ENCODE results near the gene LRRN1.
A peak's percentile ranks its signal among the peaks of the same experiment; 100 is the strongest.

LRRN1 gene

DNA sequence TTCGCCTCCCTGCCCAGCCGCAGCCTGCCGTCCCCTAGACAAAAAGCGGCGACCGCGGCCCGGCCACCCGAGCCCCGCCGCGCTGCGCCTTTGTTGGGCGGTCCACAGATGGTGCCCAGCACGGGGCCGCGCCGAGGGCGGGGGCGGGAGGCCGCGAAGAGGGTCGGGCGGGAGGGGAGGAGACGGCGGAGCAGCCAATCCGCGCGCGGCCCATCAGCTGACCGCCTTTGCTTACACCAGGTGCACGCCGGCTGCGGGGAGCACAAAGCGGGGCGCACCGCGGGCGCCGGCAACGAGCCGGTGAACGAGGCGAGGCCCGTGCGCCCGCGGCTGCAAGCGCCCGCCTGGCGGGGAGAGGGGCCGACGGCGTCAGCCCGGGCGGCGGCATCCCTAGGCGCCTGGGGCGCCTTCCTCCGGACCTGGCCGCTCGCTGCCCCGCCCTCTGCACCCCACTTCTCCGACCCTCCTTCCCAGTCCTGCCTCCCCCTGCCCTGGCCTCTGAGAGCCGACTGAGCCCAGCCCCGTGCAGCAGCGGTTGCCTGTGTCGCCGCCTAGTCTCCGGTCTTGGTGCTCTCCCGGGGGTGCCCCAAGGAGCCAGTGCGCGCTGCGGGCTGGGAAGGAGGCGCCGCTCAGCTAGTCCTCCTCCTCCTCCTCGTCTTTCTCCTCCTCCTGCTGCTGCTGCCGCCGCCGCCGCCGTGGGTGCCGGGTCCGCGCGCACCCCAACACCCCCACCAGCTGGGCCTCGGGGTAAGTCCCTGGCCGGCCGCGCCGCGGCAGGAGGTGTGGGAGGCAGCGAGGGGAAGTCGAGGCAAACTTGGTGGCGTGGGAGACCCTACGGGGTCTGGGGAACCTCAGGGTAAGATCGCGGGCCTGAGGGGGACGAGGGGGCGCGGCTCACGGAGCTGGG is at the start of gene LRRN1:
Gene LRRN1, plus strand, starts transcription at position 259 of the 907 bp plus-strand sequence. CDS start 45,211 bp downstream, outside the sequence.
- peak; percentile 24 for DNase-seq (ENCODE audit: low spot score)

DNA sequence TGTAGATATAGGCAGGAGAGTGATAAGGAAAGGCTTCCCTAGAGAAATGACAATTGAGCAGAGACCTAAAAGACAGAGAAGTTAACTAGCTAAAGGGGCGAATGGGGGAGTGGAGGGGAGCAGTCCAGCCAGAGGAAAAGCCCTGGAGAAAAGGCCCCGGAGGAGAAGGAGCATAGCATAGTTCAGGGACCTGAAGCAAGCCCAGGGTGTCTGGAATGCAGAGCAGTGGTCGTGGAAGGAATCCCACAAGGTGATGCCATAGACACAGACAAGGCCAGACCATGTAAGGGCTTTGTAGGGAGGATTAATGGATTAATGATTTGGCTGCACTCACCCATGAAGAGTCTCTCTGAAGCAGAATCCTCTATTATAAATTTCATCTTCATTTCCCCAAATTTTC is 45.8 kb upstream of the LRRN1 start:
- DNase-seq (ENCODE audit: low spot score), result no peak

GRCh38 chr3:3765661-3766060 is 33.6 kb upstream of the LRRN1 start:
- no peak for DNase-seq (ENCODE audit: low spot score)

- no peak for DNase-seq (ENCODE audit: low spot score)
Measured at GRCh38 chr3:3766140-3766539, 33.1 kb upstream of the LRRN1 start.

GRCh38 chr3:3771094-3771493 is 28.1 kb upstream of the LRRN1 start:
- no peak for DNase-seq (ENCODE audit: low spot score)

GRCh38 chr3:3771567-3771966 is 27.7 kb upstream of the LRRN1 start:
- no peak for DNase-seq (ENCODE audit: low spot score)

- DNase-seq (ENCODE audit: low spot score), result no peak
Measured at GRCh38 chr3:3772338-3772737, 26.9 kb upstream of the LRRN1 start.

GRCh38 chr3:3772920-3773319 is 26.3 kb upstream of the LRRN1 start:
- DNase-seq (ENCODE audit: low spot score), result no peak

DNA sequence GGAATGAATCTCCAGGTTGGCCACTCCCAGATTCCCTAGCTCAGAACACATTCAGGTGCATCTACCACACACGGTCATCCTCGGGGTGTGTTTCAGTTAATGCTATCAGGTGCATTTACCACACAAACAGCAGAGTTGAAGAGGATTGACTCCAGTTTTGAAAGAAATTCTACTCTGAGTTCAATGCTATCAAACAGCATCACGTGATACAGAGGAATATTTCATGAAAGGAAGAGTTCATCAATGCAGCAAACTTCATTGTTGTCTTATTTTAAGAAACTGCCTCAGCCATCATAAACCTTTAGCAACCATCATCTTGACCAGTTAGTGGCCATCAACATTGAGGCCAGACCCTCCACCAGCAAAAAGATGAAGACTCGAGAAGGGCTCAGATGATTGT is 22.6 kb upstream of the LRRN1 start:
- DNase-seq (ENCODE audit: low spot score), result no peak

DNA sequence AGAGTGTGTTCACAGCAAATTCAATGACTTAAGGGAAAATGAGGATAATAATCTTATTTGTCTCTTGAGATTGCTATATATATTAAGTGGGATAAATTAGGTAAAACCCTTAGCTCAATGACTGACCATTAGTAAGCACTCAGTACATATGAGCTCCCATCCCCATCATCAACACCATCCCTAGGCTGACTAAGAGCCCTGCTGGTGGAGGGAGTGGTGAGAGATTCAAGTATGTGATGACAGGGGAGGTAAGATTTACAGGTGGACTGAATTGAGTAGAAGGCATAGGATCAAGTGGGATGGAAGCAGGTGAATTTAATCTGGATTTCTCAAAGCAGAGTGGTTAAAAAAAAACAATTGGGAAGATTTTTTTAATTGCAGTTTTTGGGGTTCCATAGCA is 21.0 kb upstream of the LRRN1 start:
- DNase-seq (ENCODE audit: low spot score), result no peak

DNA sequence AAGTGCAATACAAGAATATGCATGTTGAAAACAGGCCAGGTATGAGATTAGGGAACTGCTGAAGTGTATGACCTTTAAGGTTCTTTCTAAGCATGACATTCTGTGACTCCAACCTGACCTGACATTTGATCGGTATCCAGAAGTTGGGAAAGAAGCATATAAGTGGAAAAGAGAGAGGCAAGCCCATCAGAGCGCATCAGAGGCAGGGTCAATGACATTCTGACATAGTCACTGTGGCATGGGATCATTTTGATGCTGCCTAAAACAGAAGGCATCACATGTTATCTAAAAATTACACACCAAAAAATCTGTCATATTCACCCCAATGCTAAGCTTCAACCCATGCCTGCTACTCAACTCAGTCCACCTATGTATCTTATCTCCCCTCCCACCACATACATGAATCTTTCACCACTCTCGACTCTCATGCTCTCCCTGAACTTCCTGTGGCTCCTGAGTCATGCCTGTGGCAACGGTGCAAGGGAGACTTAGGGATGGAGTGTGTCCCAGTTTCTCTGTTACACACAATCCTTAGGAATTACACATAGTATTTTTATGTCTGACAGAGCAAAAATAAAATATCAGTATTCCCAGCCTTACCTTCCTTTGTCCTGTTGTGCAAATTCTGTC is 20.5 kb upstream of the LRRN1 start:
- no peak for DNase-seq (ENCODE audit: low spot score)

- no peak for DNase-seq (ENCODE audit: low spot score)
Measured at GRCh38 chr3:3782457-3782856, 16.8 kb upstream of the LRRN1 start.

- no peak for DNase-seq (ENCODE audit: low spot score)
Measured at GRCh38 chr3:3783210-3783609, 16.0 kb upstream of the LRRN1 start.

GRCh38 chr3:3783696-3784095 is 15.5 kb upstream of the LRRN1 start:
- no peak for DNase-seq (ENCODE audit: low spot score)

- no peak for DNase-seq (ENCODE audit: low spot score)
Measured at GRCh38 chr3:3792391-3792790, 6.8 kb upstream of the LRRN1 start.

- peak; percentile 10 for DNase-seq (ENCODE audit: low spot score)
Measured at GRCh38 chr3:3798631-3799113, 559 bp upstream of the LRRN1 start.

DNA sequence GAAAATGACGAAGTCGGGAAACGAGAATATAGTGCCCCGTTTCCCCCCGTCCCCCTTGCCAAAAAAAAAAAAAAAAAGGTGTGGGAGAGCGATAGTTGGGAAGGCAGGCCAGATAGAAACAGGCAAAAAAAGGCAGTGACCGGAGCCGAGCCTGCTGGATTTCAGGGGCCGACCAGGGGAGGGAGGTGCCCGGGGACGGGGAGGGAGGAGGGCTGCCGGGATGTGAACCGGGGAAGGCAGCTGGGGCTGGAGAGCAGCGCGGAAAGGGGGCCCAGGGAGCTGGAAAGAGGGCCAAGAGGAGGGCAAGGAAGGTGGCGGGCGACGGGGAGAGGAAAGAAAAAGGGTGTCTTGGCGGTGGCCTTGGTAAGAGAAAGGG is 837 bp downstream of the LRRN1 start:
- DNase-seq (ENCODE audit: low spot score), result no peak

- DNase-seq (ENCODE audit: low spot score), result no peak
Measured at GRCh38 chr3:3800685-3801493, 1.7 kb downstream of the LRRN1 start.

DNA sequence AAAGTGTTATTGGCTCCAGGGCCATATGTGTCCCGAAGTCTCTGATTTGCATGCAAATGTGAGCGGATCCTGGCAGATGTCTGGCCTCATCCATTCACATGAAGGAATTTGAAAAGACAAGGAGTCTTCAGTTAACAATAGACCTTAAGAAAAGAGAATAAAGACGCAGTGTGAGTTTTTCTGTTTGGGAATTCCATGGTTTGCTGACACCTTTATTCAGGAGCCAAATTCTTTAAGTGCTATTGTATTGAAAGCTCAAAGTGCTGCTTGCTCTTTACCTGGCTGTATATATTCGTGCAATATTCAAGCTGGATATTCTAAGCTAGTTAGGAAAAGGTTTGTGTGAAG is 2.2 kb downstream of the LRRN1 start:
- no peak for DNase-seq (ENCODE audit: low spot score)

DNA sequence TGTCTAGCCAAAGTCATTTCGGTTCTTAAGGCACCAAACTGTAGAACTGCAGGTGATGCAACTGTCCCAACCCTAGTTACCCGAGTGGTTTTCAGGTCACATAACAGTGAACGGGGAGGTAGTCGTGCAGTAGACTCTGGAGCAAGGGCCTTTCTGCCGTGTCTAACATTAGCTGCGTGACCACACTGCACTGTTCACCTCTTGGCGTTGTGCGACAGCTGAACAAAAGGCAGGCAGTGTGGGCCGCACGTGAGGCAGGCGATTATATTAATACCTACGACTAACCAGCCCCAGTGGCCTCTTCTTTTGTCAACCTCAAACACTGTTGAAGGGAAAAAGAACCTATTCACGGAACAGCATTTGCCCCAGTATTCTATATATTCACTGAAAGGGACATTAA is 2.8 kb downstream of the LRRN1 start:
- DNase-seq (ENCODE audit: low spot score), result no peak

DNA sequence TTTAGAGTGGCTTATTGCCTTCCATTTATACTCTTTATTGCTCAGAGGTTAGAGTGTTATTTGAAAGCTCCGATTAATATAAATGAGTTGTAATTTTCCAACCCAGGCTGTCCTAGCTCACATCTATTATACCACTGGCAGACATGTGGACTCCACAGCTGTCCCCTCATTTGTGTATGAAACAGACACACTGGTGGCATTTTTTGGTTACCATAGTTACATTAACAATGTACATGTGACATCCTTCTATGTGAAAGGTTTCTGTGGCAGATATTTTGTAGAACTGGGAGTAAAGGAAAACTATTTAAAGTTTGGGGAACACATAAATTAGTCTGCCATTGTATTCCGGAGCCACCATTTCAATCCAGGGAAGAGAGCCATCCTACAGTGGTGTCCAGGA is 5.3 kb downstream of the LRRN1 start:
- DNase-seq (ENCODE audit: low spot score), result no peak

GRCh38 chr3:3806092-3806491 is 6.9 kb downstream of the LRRN1 start:
- no peak for DNase-seq (ENCODE audit: low spot score)

DNA sequence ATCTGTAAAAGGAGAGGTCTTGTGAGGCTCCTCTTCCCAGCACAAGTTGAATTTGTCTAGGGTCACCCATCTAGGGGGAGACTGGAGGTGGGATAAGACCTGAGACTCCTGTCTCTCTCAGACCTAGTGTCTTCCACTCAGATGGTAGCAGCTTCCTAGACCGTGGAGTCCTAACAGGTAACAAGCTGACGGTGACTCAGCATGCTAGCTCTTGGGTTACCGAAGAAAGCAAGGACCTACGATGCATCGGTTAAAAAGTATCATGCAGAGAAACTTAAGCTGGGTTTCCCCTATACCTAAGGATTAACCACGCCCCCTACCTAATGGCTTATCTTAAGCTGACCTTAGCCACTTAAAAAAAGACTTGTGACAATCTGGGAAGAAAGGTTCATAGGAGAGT is 7.6 kb downstream of the LRRN1 start:
- no peak for DNase-seq (ENCODE audit: low spot score)

Measured in activated CD4-positive, alpha-beta T cell treated with anti-CD3 and anti-CD28 coated beads, Interleukin-2, Interleukin-4, amounts not matched to agents 100 ng/mL and 50 ng/mL, durations not matched to agents 16 hours and 8 hours (primary cell).